HUES48 (cell line): Measurements from ENCODE around the gene MEGF8.

ENCODE experiments used
- H3K27ac ChIP-seq: one replicate; pipeline ENCODE4 v1.7.0; 2013; ENCODE audit warnings: low read depth, low read length, inconsistent platforms
- H3K27me3 ChIP-seq: 2 replicates; pipeline ENCODE4 v1.6.1; 2013; ENCODE audit warnings: mild to moderate bottlenecking, low read length; ENCODE audit not compliant: control insufficient read depth, insufficient read depth
- H3K36me3 ChIP-seq: 2 replicates; pipeline ENCODE4 v1.6.1; 2013; ENCODE audit warnings: low read length; ENCODE audit not compliant: control insufficient read depth, insufficient read depth
- H3K4me1 ChIP-seq: 2 replicates; pipeline ENCODE4 v1.6.1; 2013; ENCODE audit warnings: mild to moderate bottlenecking, low read length; ENCODE audit not compliant: control insufficient read depth, insufficient read depth
- H3K4me3 ChIP-seq: 2 replicates; pipeline ENCODE4 v1.5.1; 2013; ENCODE audit warnings: mild to moderate bottlenecking, low read depth, low read length
- H3K9ac ChIP-seq: 2 replicates; pipeline ENCODE4 v1.6.1; 2013; ENCODE audit warnings: mild to moderate bottlenecking, low read depth, low read length, moderate library complexity
- H3K9me3 ChIP-seq: 2 replicates; pipeline ENCODE4 v1.6.1; 2013; ENCODE audit warnings: low read length; ENCODE audit not compliant: control insufficient read depth, insufficient read depth

MEGF8 gene

DNA sequence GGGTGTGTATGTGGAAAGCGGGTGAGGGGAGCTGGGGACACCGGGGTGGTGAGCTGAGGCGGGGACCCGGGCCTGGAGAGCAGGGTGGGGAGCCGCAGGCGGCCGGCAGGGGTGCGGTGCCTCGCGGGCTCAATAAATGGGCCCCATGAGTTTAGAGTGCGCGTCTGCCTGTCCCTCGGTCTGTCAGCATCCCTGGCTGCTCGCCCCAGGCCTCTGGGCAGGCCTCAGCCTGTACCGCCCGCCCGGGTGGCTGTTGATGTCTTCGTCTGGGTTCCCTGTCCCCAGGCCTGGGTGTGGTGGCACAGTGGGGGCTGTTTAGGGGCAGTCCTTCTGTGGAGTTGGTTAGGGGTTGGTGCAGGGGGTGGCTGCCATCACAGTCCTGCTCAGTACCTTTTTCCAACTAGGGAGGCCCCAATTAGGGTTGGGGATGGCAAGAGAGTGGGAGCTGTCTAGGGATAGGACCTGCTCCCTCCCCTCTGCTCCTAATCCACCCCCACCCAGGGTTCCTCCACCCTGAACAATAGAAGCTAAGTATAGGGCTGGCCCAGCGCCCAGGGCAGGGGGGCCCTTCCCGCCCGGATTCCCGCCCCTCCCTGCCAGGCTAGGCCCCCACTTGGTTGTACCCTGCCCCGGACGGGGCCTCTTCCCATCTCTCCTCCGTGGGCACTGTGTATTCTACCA, 44.1 kb upstream of the MEGF8 start:
- H3K36me3 ChIP-seq: peaks cover 3% of the 10 kb centered on the region; the same call in 1 of the 2 replicates
- no peaks in the 10 kb centered on the region for H3K27me3 ChIP-seq
- H3K4me1 ChIP-seq: peaks cover 35% of the 10 kb centered on the region
- H3K27ac ChIP-seq: peak overlapping the region; percentile 83
- H3K4me3 ChIP-seq: peak overlapping the region; percentile 92
- no peak overlapping the region for H3K9ac ChIP-seq
- no peaks in the 10 kb centered on the region for H3K9me3 ChIP-seq

DNA sequence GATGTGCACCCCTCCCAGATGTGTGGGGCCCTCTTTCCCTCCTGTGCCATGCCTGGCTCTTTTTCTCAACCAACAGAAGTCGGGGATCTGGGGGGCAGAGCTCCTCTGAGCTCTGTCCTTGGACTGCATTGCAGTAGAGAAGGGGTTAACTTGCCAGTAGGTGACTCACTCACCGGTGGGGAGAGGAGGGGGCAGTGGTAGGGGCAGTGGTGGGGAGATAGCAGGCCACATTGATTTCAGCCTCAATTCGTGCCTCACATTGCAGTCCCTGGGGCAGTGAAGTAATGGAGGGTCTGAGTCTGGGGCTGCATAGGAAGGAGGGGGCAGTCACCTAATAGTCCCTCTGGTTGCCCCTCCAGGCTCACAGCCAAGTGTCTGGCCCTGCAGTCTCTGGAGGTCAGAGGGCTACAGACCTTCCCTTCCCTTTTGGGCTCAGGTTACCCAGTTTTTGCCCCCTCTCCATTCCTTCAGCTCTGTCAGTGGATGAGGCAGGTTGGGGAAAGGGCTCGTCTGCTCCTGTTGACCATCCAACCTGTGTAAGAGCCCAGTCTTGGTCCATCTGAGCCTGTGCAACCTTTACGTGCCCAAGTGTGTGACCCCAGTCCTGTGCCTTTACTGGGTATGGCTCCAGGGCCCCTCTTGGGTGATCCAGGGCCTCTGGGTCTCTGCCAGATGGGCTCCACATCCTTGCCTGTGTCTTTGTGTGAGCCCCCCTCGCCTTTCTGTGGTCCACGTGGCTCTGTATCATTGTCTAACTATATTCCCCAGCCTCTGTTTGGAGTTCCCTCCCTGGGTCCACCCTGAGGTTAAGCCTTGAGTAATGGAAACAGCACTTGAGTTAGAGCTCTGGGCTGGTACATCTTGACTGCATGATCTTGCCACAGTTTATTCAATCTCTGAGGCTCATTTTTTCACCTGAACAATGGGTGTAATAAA, 43.3 kb upstream of the MEGF8 start:
- no peaks in the 10 kb centered on the region for H3K9me3 ChIP-seq
- H3K4me1 ChIP-seq: peaks cover 35% of the 10 kb centered on the region
- peak overlapping the region; percentile 83 for H3K27ac ChIP-seq
- peaks cover 2% of the 10 kb centered on the region for H3K36me3 ChIP-seq
- peak overlapping the region; percentile 92 for H3K4me3 ChIP-seq
- H3K27me3 ChIP-seq: no peaks in the 10 kb centered on the region
- no peak overlapping the region for H3K9ac ChIP-seq

DNA sequence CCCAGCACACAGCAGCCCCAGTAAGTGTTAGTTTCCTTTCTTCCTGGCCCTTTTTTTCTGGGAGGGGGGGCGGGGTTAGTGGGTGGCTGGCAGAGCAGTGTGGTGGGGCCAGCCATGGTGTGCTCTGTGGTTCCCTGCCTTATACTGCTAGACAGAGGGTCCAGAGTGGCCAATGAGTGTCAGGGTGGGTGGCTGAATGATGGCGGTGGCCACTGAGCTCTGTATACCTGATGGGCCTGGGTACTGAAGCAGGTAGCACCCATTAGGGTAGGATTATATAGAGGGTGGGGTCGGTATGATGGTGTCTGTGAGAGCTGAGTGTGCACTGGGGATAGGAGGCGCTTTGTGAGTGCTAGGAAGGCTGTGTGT, 42.6 kb upstream of the MEGF8 start:
- peaks cover 9% of the 10 kb centered on the region for H3K36me3 ChIP-seq
- peak overlapping the region; percentile 83 for H3K27ac ChIP-seq
- no peaks in the 10 kb centered on the region for H3K27me3 ChIP-seq
- peaks cover 35% of the 10 kb centered on the region for H3K4me1 ChIP-seq
- no peaks in the 10 kb centered on the region for H3K9me3 ChIP-seq
- H3K4me3 ChIP-seq: peak overlapping the region; percentile 66; the same call in 1 of the 2 replicates
- H3K9ac ChIP-seq: no peak overlapping the region

DNA sequence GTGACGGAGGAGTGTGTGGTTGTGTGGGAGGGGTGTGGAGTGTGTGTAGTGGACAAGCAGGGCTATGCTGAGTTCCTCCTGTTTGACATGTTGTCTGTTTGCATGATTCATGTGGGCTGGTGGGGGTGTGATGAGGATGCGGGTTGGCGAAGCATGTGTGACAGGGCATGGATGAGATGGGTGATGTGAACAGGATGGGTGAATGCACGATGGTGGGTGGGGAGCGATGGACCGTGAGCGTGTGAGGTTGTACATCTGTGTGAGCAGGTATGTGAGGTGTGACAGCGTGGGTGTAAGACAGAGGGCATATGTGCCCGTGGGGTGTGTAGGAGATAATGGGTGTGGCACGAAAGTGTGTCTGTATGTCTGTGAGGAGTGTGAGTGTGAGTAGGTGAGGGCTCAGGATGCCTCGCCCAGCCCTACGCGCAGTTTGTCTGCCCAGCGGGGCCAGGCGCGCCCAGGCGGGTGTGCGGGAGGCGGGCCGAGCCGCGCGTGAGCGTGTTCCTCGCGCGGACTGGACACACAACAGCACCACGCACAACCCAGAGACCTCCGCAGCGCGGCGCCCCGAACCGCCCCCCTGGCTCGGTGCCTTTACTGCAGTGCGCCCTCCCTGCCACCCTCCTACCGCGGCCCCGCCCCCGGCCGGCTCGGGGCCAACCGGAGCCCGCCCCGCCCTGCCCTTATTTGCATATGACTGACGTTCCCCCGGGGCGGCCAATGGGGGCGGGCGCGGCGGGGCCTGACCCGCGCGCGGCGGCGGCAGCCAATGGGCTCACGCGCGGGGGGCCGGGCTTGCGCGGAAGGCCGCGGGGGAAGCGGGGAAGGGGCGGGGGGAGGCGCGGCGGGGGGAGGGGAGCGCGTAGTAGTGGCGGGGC, 42.0 kb upstream of the MEGF8 start:
- Histone ChIP-seq H3K36me3 (peaks cover 15% of the 10 kb centered on the region), H3K27ac (peak overlapping the region; percentile 84), H3K4me1 (peaks cover 35% of the 10 kb centered on the region), H3K9me3 (no peaks in the 10 kb centered on the region), H3K9ac (no peak overlapping the region), H3K27me3 (no peaks in the 10 kb centered on the region), H3K4me3 (peak overlapping the region; percentile 66)

DNA sequence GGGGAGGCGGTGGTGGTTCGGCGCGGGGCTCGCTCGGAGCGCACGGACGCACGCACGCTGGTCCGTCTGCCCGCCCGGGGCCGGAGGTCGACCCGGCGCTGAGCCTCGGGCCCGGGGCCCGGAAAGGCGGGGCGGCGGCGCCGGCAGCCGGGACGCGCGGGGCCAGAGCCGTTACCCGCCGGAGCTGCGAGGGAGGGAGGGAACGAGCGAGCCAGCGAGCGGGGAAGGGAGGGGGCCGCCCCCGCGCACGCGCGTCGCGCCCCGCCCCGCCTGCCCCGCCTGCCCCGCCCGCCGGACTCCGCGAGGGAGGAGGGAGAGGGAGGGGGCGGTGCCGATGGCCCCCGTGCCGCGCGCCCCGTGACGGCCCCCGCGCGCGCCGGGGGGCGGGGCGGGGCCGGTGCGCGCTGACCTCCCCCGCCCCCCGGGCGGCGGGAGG, 41.4 kb upstream of the MEGF8 start:
- peaks cover 35% of the 10 kb centered on the region for H3K4me1 ChIP-seq
- peak overlapping the region; percentile 84 for H3K27ac ChIP-seq
- peak overlapping the region; percentile 58; the same call in 1 of the 2 replicates for H3K9ac ChIP-seq
- H3K27me3 ChIP-seq: no peaks in the 10 kb centered on the region
- H3K4me3 ChIP-seq: peak overlapping the region; percentile 59; the same call in 1 of the 2 replicates
- H3K9me3 ChIP-seq: no peaks in the 10 kb centered on the region
- H3K36me3 ChIP-seq: peaks cover 22% of the 10 kb centered on the region

DNA sequence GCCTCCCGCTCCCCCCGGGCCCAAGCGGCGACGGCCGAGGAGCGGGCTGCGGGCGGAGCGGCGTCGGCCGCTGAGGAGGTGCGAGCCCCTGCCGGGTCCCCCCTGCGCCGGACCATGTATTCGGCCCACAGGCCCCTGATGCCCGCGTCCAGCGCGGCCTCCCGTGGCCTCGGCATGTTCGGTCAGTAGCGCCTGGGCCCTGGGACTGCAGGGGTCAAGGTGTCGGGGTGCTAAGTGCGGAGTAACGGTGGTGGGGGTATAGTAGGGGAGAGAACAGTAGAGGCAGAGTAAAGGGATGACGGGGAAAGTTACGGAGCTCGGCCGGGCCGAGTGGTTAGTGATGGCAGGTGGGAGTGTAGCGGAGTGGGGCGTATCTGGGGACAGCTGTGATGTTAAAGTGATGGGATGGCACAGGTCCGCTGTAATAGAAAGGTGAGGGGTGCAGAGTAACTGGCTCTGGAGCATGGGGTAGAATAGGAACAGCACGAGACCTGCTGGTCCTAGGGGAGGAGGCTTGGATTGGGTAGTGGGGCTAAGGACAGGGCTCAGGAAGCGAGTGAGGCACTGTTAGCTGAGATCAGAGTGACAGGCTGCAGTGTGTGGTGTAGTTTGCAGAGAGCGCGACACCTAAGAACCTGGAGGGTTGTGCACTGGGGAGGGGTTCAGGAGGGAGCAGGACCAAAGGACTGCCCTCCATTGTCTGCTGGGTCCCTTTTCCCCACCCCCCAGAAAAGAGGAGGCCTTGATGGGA, 40.7 kb upstream of the MEGF8 start:
- H3K4me3 ChIP-seq: peak overlapping the region; percentile 76
- peaks cover 29% of the 10 kb centered on the region for H3K36me3 ChIP-seq
- H3K27me3 ChIP-seq: no peaks in the 10 kb centered on the region
- H3K9ac ChIP-seq: no peak overlapping the region
- H3K4me1 ChIP-seq: peaks cover 29% of the 10 kb centered on the region
- H3K9me3 ChIP-seq: no peaks in the 10 kb centered on the region
- H3K27ac ChIP-seq: no peak overlapping the region

DNA sequence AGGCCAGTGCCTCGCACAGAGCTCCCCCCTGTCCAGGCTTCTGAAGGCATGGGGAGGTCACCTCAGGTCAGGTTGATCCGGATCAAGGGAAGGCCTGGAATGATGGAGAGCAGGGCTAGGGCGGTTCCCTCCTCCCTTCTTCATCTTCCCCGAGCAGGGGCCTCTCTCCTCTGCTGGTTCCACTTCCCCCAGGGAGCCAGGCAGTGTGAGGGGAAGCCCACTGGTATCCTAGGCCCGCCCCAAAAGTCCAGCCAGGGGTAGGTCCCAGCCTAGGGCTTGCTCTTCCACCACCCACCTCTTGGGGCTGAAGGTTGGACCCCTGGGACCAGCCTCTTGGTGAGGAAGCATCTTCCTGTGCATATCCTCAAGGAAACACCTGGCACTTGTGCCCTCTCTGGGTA, 39.9 kb upstream of the MEGF8 start:
- Histone ChIP-seq H3K9me3 (no peaks in the 10 kb centered on the region), H3K27ac (no peak overlapping the region), H3K36me3 (peaks cover 36% of the 10 kb centered on the region), H3K27me3 (no peaks in the 10 kb centered on the region), H3K9ac (no peak overlapping the region), H3K4me1 (peaks cover 29% of the 10 kb centered on the region), H3K4me3 (no peak overlapping the region)

DNA sequence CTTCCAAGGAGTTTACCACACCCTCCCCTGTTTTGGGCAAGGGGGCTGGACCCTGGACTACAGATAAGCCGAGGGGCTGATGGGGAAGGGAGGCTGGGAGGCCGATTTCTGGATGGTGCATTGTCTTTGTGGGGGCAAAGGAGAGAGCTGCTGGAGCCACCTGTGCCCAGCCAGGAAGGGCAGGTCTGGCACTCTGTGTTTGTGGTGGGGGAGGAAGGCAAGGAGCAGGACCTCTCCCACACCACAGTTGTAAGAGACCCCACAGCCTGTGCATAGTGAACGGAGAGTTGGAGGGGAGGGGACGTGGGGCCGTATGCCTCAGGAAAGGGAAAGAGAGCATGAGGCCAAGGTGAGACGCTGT, 39.5 kb upstream of the MEGF8 start:
- no peak overlapping the region for H3K27ac ChIP-seq
- peaks cover 40% of the 10 kb centered on the region for H3K36me3 ChIP-seq
- peaks cover 30% of the 10 kb centered on the region for H3K4me1 ChIP-seq
- H3K4me3 ChIP-seq: no peak overlapping the region
- H3K27me3 ChIP-seq: no peaks in the 10 kb centered on the region
- no peak overlapping the region for H3K9ac ChIP-seq
- H3K9me3 ChIP-seq: no peaks in the 10 kb centered on the region

DNA sequence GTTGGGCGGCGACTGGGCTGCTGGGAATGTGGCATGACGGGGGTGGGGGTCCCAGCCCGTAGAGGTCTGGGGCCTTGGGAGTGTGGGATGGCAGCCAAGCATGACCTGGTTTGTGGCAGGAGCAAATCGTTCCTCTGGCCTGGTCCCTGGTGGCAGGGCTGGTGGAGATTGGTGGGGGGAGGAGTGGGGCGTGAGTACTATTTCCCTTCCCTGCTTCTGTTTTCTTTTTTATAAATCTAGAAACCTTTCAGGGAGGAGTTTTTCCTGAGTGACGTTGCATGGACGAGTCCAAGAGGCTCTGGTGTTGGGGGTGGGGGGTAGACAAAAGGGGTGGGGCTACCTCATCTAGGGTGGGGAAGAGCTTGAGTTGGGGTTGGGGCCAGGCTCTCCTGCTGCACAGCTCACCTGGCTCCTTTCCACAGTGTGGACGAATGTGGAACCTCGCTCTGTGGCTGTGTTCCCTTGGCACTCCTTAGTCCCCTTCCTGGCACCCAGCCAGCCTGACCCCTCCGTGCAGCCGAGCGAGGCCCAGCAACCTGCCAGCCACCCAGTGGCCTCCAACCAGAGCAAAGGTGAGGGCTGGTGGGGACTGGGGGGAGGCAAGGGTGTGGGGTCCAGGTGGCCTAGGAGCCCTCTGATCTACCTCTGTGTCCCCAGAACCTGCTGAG, 39.0 kb upstream of the MEGF8 start:
- Histone ChIP-seq H3K27me3 (no peaks in the 10 kb centered on the region), H3K9ac (no peak overlapping the region), H3K36me3 (peaks cover 43% of the 10 kb centered on the region), H3K27ac (no peak overlapping the region), H3K9me3 (no peaks in the 10 kb centered on the region), H3K4me3 (no peak overlapping the region), H3K4me1 (peaks cover 30% of the 10 kb centered on the region)
